Right renal pelvis (tissue), 4 donors: ENCODE measurements around the gene PTX3. TPM values are rescaled to one million over a fixed set of nuclear protein-coding genes. Genes with fewer than 3 reads are reported as not detected.

Source experiments
- DNase-seq, 4 donors: peaks; one replicate each; pipeline ENCODE4 v3.0.0-alpha.2; 2013; ENCODE audit warnings: low read depth in 4 of 4, low spot score in 3 of 4, missing footprints in 1 of 4
- polyA plus RNA-seq, 4 donors: library from polyadenylated mRNA; unstranded; fragments of 120-200 nt; gene quantifications; one replicate each; pipeline ENCODE4 v1.2.1, GENCODE V29; 2013; ENCODE audit not compliant: insufficient read length in 4 of 4

PTX3 gene
- polyA plus RNA-seq, 4 donors, result 3.9 to 5.8 (median 4.8) TPM

- DNase-seq, result no peak
Measured at GRCh38 chr3:157471064-157471463, 34.4 kb downstream of the PTX3 start.

DNA sequence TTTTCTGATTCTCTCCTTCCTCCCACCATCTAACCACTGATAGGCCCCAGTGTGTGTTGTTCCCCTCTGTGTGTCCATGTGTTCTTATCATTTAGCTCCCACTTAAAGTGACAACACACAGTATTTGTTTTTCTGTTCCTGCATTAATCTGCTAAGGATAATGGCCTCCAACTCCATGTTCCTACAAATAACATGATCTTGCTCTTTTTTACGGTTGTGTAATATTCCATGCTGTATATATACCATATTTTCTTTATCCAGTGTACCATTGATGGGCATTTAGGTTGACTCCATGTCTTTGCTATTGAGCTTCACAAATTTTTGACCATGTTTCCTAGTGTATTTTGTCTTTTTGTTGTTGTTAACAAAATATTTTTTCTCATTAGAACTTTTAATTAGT lies 36.0 kb downstream of the PTX3 start:
- no peak for DNase-seq

DNA sequence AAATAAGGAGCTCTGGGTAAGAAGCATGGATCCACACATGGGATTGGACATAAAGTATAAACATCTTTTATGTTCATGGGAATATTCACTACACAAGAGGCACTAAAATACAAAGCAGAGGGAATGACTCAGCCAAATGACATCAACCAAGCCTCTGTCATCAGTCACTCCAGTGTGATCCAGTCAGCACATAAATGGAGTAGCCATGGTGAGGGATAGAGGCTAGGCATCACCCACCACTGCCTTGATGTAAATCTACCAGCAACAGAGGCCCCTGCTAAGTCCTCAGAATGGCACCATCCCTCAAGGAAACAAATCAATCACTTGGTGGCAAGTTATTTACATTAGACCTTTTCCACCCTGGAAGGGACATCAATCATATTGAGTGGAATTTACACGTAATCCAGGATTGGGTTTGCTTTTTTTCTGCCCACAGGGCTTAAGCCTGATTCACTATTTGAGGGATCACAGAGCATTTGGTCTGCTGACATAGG lies 39.3 kb downstream of the PTX3 start:
- DNase-seq, result no peak

- DNase-seq, result no peak
Measured at GRCh38 chr3:157477441-157477840, 40.8 kb downstream of the PTX3 start.

GRCh38 chr3:157479464-157480243 lies 43.0 kb downstream of the PTX3 start:
- DNase-seq, result no peak

DNA sequence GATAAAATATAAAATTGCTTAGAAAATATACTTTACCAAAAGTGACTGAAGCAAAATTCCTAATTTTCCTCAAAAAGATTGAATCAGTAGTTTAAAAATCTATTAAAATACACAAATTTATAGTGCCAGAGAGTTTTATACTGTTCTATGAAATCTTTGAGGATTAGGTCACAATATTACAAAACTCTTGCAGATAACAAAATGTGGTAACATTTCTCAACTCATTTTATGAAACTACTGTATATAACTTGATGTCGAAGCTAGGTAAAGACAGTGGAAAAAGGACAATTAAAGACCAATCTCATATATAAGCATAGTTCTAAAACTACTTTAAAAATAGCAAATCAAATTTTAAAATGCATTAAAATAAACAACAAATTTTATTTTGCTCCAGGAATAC lies 50.7 kb downstream of the PTX3 start:
- DNase-seq, result no peak

DNA sequence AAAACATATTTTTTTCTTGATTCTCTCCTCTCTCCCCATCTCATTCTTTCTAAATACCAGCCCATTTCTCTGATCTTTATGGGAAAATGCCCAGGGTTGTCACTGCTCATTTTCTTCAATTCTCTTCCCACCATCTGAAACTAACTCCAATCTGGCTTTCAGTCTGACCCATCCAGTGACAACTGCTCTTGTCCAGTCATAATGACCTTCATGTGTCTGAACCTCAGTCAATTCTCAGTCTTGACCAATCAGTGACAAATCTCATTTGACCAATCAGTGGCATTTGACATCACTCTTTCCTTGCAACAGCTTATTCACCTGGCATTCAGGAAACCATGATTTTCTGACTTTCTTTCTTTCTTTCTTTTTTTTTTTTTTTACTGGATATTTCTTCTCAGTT lies 51.5 kb downstream of the PTX3 start:
- DNase-seq, result no peak

GRCh38 chr3:157491136-157491535 lies 54.5 kb downstream of the PTX3 start:
- DNase-seq, result no peak

Other genes with a start within 250 kb of the PTX3 start
- 10 to 100 TPM; 48.9 to 67.8 (median 61.3) TPM for gene VEPH1, start 66.6 kb downstream of the PTX3 start, polyA plus RNA-seq